ENCODE data around the gene RBM18.
A peak's percentile ranks its signal among the peaks of the same experiment; 100 is the strongest.

RBM18 gene

GRCh38 chr9:122264360-122265148 lies at the start of gene RBM18, which contains the start of gene MRRF:
Gene RBM18 (minus strand): TSS chr9:122264840. CDS start chr9:122261492, 3,348 bp downstream.
Gene MRRF (plus strand): TSS chr9:122264882. CDS start chr9:122270892, 6,010 bp downstream.
- TF ChIP-seq, protein P1, sequence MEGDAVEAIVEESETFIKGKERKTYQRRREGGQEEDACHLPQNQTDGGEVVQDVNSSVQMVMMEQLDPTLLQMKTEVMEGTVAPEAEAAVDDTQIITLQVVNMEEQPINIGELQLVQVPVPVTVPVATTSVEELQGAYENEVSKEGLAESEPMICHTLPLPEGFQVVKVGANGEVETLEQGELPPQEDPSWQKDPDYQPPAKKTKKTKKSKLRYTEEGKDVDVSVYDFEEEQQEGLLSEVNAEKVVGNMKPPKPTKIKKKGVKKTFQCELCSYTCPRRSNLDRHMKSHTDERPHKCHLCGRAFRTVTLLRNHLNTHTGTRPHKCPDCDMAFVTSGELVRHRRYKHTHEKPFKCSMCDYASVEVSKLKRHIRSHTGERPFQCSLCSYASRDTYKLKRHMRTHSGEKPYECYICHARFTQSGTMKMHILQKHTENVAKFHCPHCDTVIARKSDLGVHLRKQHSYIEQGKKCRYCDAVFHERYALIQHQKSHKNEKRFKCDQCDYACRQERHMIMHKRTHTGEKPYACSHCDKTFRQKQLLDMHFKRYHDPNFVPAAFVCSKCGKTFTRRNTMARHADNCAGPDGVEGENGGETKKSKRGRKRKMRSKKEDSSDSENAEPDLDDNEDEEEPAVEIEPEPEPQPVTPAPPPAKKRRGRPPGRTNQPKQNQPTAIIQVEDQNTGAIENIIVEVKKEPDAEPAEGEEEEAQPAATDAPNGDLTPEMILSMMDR (IDR thresholded peaks at IDR 0.05; ENCODE audit: low read depth, low read length): no peak
- H3K4me3 ChIP-seq (ENCODE audit: low read depth, low read length): peak within 1 kb of the TSS; percentile 84

DNA sequence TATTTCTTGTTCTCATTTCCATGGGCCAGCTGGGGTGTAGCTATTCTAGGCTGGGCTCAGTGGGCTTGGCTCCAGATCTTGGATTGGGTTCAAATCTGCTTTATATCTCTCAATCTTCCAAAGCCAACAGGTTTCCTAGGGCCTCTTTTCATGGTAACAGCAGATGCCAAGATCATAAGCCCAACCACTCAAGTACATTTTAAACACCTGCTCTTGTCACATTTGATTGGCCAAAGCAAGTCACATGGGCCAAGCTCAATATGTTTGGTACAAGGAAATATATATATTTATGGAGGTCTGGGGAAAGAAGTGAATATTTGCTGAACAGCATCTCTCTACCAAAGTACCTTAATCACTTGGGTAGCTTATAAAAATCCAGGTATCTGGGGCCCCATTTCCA lies 49.5 kb upstream of the RBM18 start:
- H3K4me3 ChIP-seq (ENCODE audit: low read depth, low read length): no peak overlapping the region
- TF ChIP-seq, protein P1 (IDR thresholded peaks at IDR 0.05; ENCODE audit: low read depth, low read length): no peak

DNA sequence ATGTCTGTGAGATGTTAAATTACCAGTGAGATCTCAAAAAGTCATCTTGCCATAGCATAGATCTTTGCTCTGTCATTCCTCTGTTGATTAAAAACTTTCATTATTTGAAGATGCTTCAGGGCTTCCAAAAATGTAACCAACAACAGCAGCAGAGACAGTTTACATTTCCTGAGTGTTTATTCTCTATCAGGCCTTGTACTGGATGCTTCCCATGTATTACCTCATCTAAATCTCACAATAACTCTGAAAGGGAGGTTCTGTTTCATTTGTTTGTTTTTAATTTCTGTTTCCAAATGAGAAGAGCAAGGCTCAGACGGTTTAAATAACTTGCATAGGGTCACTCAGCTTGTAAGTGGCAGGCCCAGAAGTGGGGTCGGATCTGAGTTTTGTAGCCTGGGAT lies 45.2 kb upstream of the RBM18 start:
- H3K4me3 ChIP-seq (ENCODE audit: low read depth, low read length): no peak overlapping the region
- TF ChIP-seq, protein P1 (IDR thresholded peaks at IDR 0.05; ENCODE audit: low read depth, low read length): no peak

GRCh38 chr9:122307925-122308324 lies 43.3 kb upstream of the RBM18 start:
- TF ChIP-seq, protein P1 (IDR thresholded peaks at IDR 0.05; ENCODE audit: low read depth, low read length): no peak
- H3K4me3 ChIP-seq (ENCODE audit: low read depth, low read length): no peak overlapping the region

- TF ChIP-seq, protein P1 (IDR thresholded peaks at IDR 0.05; ENCODE audit: low read depth, low read length): no peak
- H3K4me3 ChIP-seq (ENCODE audit: low read depth, low read length): no peak overlapping the region
These were observed 42.4 kb upstream of the RBM18 start for GRCh38 chr9:122307061-122307460.

- TF ChIP-seq, protein P1 (IDR thresholded peaks at IDR 0.05; ENCODE audit: low read depth, low read length): no peak
- H3K4me3 ChIP-seq (ENCODE audit: low read depth, low read length): no peak overlapping the region
These were observed 37.8 kb upstream of the RBM18 start for GRCh38 chr9:122302237-122303093.
